ENCODE measurements around the gene SNX8.
A peak's percentile ranks its signal among the peaks of the same experiment; 100 is the strongest.

SNX8 gene

DNA sequence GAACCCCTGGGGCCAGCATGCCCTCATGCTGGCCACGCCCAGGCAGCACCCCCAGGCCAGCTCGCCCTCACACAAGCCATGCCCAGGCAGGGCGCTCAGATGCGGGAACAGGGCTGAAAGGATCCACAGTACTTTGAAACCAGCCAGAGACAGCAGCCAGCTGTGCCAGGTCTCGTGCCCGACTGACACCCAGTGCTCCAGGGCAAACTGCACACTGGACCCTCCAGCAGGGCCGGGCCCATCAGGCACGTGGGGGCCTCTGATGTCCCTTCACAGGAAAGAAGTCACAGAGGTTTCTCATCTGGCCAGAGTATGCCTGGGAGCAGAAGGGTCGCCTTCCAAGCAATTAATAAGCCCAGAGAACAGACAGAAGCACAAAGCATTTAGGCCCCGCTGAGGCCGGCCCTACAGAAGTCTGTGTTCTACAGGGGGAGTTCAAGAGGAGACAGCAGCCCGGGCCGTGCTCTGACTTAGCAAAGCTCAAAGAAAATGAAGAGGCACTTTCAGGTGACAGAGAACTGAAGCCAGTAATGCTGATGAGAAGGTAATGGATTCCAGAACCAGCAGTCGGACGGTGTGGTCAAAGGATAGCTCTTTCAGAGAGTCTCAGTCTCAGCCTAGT, 102.9 kb downstream of the SNX8 start:
- Histone ChIP-seq H3K4me3 (ENCODE audit: low read length) (no peak overlapping the region), H3K4me1 (ENCODE audit: low read length) (no peaks in the 10 kb centered on the region), H3K79me2 (ENCODE audit: low read length) (no peaks in the 10 kb centered on the region), H4K20me1 (ENCODE audit: insufficient read depth, low read length) (no peaks in the 10 kb centered on the region), H2AFZ (ENCODE audit: low read depth, low read length) (no peak overlapping the region), H3K27ac (ENCODE audit: low read length) (no peak overlapping the region), H3K4me2 (ENCODE audit: low read length) (no peak overlapping the region), H3K36me3 (replicated peaks; ENCODE audit: low read depth, low read length) (peaks cover 2% of the 10 kb centered on the region), H3K27me3 (ENCODE audit: low read depth, low read length) (no peaks in the 10 kb centered on the region), H3K9me3 (ENCODE audit: insufficient read depth, low read length) (no peaks in the 10 kb centered on the region), H3K9ac (ENCODE audit: low read length) (no peak overlapping the region)
- TF ChIP-seq, protein P1, sequence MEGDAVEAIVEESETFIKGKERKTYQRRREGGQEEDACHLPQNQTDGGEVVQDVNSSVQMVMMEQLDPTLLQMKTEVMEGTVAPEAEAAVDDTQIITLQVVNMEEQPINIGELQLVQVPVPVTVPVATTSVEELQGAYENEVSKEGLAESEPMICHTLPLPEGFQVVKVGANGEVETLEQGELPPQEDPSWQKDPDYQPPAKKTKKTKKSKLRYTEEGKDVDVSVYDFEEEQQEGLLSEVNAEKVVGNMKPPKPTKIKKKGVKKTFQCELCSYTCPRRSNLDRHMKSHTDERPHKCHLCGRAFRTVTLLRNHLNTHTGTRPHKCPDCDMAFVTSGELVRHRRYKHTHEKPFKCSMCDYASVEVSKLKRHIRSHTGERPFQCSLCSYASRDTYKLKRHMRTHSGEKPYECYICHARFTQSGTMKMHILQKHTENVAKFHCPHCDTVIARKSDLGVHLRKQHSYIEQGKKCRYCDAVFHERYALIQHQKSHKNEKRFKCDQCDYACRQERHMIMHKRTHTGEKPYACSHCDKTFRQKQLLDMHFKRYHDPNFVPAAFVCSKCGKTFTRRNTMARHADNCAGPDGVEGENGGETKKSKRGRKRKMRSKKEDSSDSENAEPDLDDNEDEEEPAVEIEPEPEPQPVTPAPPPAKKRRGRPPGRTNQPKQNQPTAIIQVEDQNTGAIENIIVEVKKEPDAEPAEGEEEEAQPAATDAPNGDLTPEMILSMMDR (IDR thresholded peaks at IDR 0.05; ENCODE audit: low read depth, low read length): no peak
- TF ChIP-seq EZH2phosphoT487 (IDR thresholded peaks at IDR 0.05; ENCODE audit: low read depth): no peak

DNA sequence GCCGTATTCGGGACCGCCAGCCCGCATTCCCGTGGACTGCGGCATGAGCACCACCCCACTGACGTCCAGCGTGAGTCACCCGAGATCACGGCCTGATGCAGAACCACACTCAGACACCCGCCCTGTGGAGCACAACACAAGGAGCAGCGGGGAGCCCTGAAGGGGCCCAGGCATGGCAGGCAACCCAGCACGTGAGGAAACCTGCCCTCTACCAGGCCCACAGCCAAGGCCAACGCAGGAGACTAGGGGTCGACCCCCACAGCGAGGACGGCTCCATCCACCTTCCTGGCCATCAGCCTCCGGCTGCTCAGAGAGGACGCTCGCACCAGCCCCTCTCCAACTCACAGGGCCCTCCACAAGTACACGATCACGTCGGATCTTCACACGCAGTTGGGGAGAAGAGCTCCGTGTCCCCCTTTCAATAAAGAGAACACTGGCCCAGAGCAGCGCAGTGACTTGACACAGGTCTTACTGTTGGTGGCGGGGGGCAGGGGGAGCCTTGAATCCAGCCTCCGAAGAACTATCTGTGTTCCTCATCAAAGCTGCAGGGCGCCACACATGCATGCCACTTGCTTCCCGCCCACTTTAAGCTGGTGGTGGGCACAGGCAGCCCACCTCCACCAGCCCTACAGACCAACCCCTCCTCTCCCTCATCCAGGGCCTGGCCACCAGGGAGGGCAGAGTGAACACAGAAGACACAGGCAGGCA, 103.5 kb downstream of the SNX8 start:
- Histone ChIP-seq H3K36me3 (replicated peaks; ENCODE audit: low read depth, low read length) (peaks cover 2% of the 10 kb centered on the region), H3K27me3 (ENCODE audit: low read depth, low read length) (no peaks in the 10 kb centered on the region), H3K4me2 (ENCODE audit: low read length) (no peak overlapping the region), H3K79me2 (ENCODE audit: low read length) (no peaks in the 10 kb centered on the region), H3K9me3 (ENCODE audit: insufficient read depth, low read length) (no peaks in the 10 kb centered on the region), H3K27ac (ENCODE audit: low read length) (no peak overlapping the region), H3K9ac (ENCODE audit: low read length) (no peak overlapping the region), H3K4me3 (ENCODE audit: low read length) (no peak overlapping the region), H3K4me1 (ENCODE audit: low read length) (no peaks in the 10 kb centered on the region), H2AFZ (ENCODE audit: low read depth, low read length) (no peak overlapping the region), H4K20me1 (ENCODE audit: insufficient read depth, low read length) (no peaks in the 10 kb centered on the region)
- no peak for TF ChIP-seq EZH2phosphoT487 (IDR thresholded peaks at IDR 0.05; ENCODE audit: low read depth)
- TF ChIP-seq, protein P1 (IDR thresholded peaks at IDR 0.05; ENCODE audit: low read depth, low read length): no peak

DNA sequence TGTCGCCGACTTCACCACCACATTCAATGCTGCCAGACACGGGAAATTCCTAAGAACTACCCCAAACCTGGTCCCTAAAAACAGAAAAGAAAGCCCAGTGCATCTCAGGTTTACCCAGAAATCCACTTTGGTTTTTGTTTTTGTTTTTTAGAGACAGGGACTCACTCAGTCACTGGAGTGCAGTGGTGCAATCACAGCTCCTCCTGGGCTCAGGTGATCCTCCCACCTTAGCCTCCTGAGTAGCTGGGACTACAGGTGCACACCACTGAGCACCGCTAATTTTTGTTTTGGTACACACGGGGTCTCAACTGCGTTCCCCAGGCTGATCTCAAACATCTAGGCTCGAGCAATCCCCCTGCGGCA, 104.3 kb downstream of the SNX8 start:
- no peaks in the 10 kb centered on the region for H3K9me3 ChIP-seq (ENCODE audit: insufficient read depth, low read length)
- H2AFZ ChIP-seq (ENCODE audit: low read depth, low read length): no peak overlapping the region
- peaks cover 2% of the 10 kb centered on the region for H3K36me3 ChIP-seq (replicated peaks; ENCODE audit: low read depth, low read length)
- H3K27ac ChIP-seq (ENCODE audit: low read length): no peak overlapping the region
- TF ChIP-seq, protein P1 (IDR thresholded peaks at IDR 0.05; ENCODE audit: low read depth, low read length): no peak
- TF ChIP-seq EZH2phosphoT487 (IDR thresholded peaks at IDR 0.05; ENCODE audit: low read depth): no peak
- no peak overlapping the region for H3K9ac ChIP-seq (ENCODE audit: low read length)
- H3K79me2 ChIP-seq (ENCODE audit: low read length): no peaks in the 10 kb centered on the region
- no peak overlapping the region for H3K4me3 ChIP-seq (ENCODE audit: low read length)
- H3K27me3 ChIP-seq (ENCODE audit: low read depth, low read length): no peaks in the 10 kb centered on the region
- no peaks in the 10 kb centered on the region for H4K20me1 ChIP-seq (ENCODE audit: insufficient read depth, low read length)
- H3K4me2 ChIP-seq (ENCODE audit: low read length): no peak overlapping the region
- no peaks in the 10 kb centered on the region for H3K4me1 ChIP-seq (ENCODE audit: low read length)

DNA sequence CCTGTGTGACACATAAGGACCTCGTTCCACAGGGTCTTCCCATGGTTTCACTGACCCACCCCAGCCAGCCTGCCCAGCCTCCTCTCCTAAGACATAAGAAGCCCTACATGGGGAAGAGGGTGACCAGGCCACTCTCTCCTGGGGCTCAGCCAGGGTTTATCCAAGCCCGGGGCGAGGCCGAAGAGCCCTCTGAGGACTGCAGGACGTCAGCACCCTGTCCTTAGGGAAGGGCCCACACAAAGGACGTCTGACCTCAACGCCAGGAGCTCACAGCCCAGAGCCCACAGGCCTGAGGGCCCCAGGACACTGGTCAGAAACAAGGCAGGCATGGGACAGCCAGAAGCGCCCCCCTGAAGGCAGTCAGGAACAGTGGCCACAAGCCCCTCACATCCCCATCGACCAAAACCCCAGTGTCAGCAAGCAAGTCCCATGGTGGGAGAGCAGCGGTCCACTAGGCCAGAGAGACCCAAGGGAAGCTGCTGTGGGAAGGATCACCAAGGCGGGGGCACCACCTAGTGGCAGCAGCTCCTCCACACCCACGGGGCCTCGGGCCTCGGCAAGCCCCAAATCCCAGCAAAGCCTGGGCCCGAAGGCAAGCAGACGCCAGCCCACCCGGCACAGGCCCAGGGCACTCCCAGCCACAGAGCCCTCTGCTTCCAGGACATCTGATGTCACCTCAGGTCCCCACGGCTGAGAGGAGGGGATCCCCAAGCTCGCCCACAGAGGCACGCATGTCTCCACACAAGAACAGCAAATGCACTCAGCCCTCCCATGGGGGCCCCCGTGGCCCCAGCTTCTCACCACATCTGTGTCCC, 104.9 kb downstream of the SNX8 start:
- Histone ChIP-seq H3K36me3 (replicated peaks; ENCODE audit: low read depth, low read length) (peaks cover 5% of the 10 kb centered on the region), H3K9me3 (ENCODE audit: insufficient read depth, low read length) (no peaks in the 10 kb centered on the region), H3K4me1 (ENCODE audit: low read length) (no peaks in the 10 kb centered on the region), H3K4me3 (ENCODE audit: low read length) (no peak overlapping the region), H3K79me2 (ENCODE audit: low read length) (no peaks in the 10 kb centered on the region), H3K4me2 (ENCODE audit: low read length) (no peak overlapping the region), H3K27ac (ENCODE audit: low read length) (no peak overlapping the region), H3K27me3 (ENCODE audit: low read depth, low read length) (no peaks in the 10 kb centered on the region), H4K20me1 (ENCODE audit: insufficient read depth, low read length) (no peaks in the 10 kb centered on the region), H2AFZ (ENCODE audit: low read depth, low read length) (no peak overlapping the region), H3K9ac (ENCODE audit: low read length) (no peak overlapping the region)
- no peak for TF ChIP-seq EZH2phosphoT487 (IDR thresholded peaks at IDR 0.05; ENCODE audit: low read depth)
- TF ChIP-seq, protein P1 (IDR thresholded peaks at IDR 0.05; ENCODE audit: low read depth, low read length): peak; percentile 45
